Endothelial cell of umbilical vein (primary cell): ENCODE data around the gene CMTM7. TPM values are rescaled to one million over a fixed set of nuclear protein-coding genes. Genes with fewer than 3 reads are reported as not detected.

Source experiments
- BruUV-seq: library from RNA; stranded (reverse); fragments of 400-500 nt; replicated peaks from 2 replicates; lab custom pipeline; 2021; lab: Mats Ljungman, UMichigan
- CTCF ChIA-PET: fragments of 300-600, 350-600 bp; sonication (Branson Sonifier 250); formaldehyde crosslinking; loops from one replicate; lab custom pipeline; 2021; ENCODE audit warnings: antibody characterized with exemption, inconsistent platforms; lab: Charles Lee
- POLR2A ChIA-PET: fragments of 300-600, 350-600 bp; sonication (Branson Sonifier 250); formaldehyde crosslinking; loops from one replicate; lab custom pipeline; 2021; ENCODE audit warnings: antibody characterized with exemption, inconsistent platforms; lab: Charles Lee
- DNase-seq: peaks from one replicate; pipeline ENCODE4 v3.0.0-alpha.2; 2011; ENCODE audit warnings: low read depth, low spot score
- FAIRE-seq: peaks from 2 replicates; lab custom pipeline; 2011; peaks lifted over from hg19 to GRCh38; lab: Jason Lieb, UNC
- H2AFZ ChIP-seq: 2 replicates; pipeline ENCODE4 v1.6.0; 2012; ENCODE audit warnings: low read depth, low read length, control low read depth, inconsistent platforms
- H3K27ac ChIP-seq: 2 replicates; pipeline ENCODE4 v1.5.1; 2011; ENCODE audit warnings: low read depth, mild to moderate bottlenecking, control low read depth, low read length, moderate library complexity; ENCODE audit not compliant: insufficient read depth
- H3K27me3 ChIP-seq, 2 experiments: 2 replicates each; pipeline versions ENCODE4 v1.6.0 to v1.6.1; 2011; ENCODE audit warnings: low read length in 2 of 2, mixed read lengths in 1 of 2; ENCODE audit not compliant: control insufficient read depth in 2 of 2, insufficient read depth in 2 of 2
- H3K36me3 ChIP-seq, 2 experiments: 2 replicates in 1 of 2; 3 replicates in 1 of 2; pipeline ENCODE4 v1.5.1; 2011; ENCODE audit warnings: low read length in 2 of 2, mild to moderate bottlenecking in 1 of 2, moderate library complexity in 1 of 2; ENCODE audit not compliant: control insufficient read depth in 2 of 2, insufficient read depth in 2 of 2; ENCODE audit errors: extremely low read depth in 1 of 2
- H3K4me1 ChIP-seq: 3 replicates; pipeline ENCODE4 v1.5.1; 2011; ENCODE audit warnings: mild to moderate bottlenecking, low read length; ENCODE audit not compliant: control insufficient read depth, insufficient read depth; ENCODE audit errors: extremely low read depth
- H3K4me2 ChIP-seq: 2 replicates; pipeline ENCODE4 v1.6.1; 2011; ENCODE audit warnings: low read length, control low read depth, mixed read lengths; ENCODE audit not compliant: insufficient read depth
- H3K4me3 ChIP-seq, 3 experiments: fragments of 200-600 bp in 1 of 3; sonication (generic), shearing (Covaris generic) in 1 of 3; replicated peaks in 1 of 3; 2 replicates each; pipeline ENCODE4 v1.5.1; 2011 to 2016; ENCODE audit warnings: control low read depth in 3 of 3, low read length in 3 of 3, mild to moderate bottlenecking in 2 of 3, inconsistent platforms in 1 of 3, low read depth in 1 of 3, moderate library complexity in 1 of 3; ENCODE audit not compliant: insufficient read depth in 1 of 3
- H3K79me2 ChIP-seq: 2 replicates; pipeline ENCODE4 v1.6.0; 2012; ENCODE audit warnings: low read length, inconsistent platforms; ENCODE audit not compliant: control insufficient read depth, insufficient read depth
- H3K9ac ChIP-seq: replicated peaks from 2 replicates; pipeline ENCODE3; 2011; ENCODE audit warnings: low read length, control low read depth; ENCODE audit not compliant: insufficient read depth; ENCODE audit errors: extremely low read depth
- H3K9me1 ChIP-seq: replicated peaks from 3 replicates; pipeline ENCODE4 v1.6.0; 2011; ENCODE audit warnings: mild to moderate bottlenecking, low read length; ENCODE audit not compliant: control insufficient read depth, insufficient read depth; ENCODE audit errors: extremely low read depth
- H3K9me3 ChIP-seq: replicated peaks from 2 replicates; pipeline ENCODE4 v1.5.1; 2012; ENCODE audit warnings: low read length, inconsistent platforms; ENCODE audit not compliant: control insufficient read depth, insufficient read depth
- H4K20me1 ChIP-seq: replicated peaks from 2 replicates; pipeline ENCODE3; 2011; ENCODE audit warnings: mild to moderate bottlenecking, low read length; ENCODE audit not compliant: control insufficient read depth, insufficient read depth; ENCODE audit errors: extremely low read depth
- EZH2 ChIP-seq: IDR thresholded peaks from 2 replicates; pipeline ENCODE4 v1.6.1; 2012; ENCODE audit warnings: borderline replicate concordance, low read depth, mild to moderate bottlenecking, moderate library complexity, low read length, inconsistent platforms; ENCODE audit not compliant: severe bottlenecking
- FOS ChIP-seq: IDR thresholded peaks from 2 replicates; pipeline ENCODE4 v1.6.1; 2011; ENCODE audit warnings: mild to moderate bottlenecking, low read length, moderate library complexity, borderline replicate concordance; ENCODE audit not compliant: insufficient read depth
- GATA2 ChIP-seq: IDR thresholded peaks from 2 replicates; pipeline ENCODE4 v1.7.0; 2011; ENCODE audit warnings: low read depth, mild to moderate bottlenecking, moderate library complexity, mixed read lengths, low read length; ENCODE audit not compliant: insufficient read length, insufficient read depth
- JUN ChIP-seq: IDR thresholded peaks from 2 replicates; pipeline ENCODE4 v1.6.1; 2011; ENCODE audit warnings: borderline replicate concordance, low read depth; ENCODE audit not compliant: insufficient read length, insufficient read depth
- MAX ChIP-seq: IDR thresholded peaks from 2 replicates; pipeline ENCODE4 v1.6.1; 2011; ENCODE audit not compliant: insufficient read depth, insufficient read length
- MYC ChIP-seq: IDR thresholded peaks from one replicate; pipeline ENCODE4 v1.6.1; 2011; ENCODE audit warnings: mild to moderate bottlenecking, low read depth, low read length
- POLR2A ChIP-seq: IDR thresholded peaks from 2 replicates; pipeline ENCODE4 v1.6.1; 2012; ENCODE audit warnings: low read depth, mild to moderate bottlenecking, control low read depth, low read length
- POLR2AphosphoS5 ChIP-seq: IDR thresholded peaks from 2 replicates; pipeline ENCODE4 v1.6.1; 2012; ENCODE audit warnings: low read depth, mild to moderate bottlenecking, control low read depth, low read length, moderate library complexity; ENCODE audit not compliant: insufficient read depth
- dilution Hi-C: fragments of 300-500 bp; cut with MboI; formaldehyde crosslinking; loops from one replicate; pipeline ENCODE4 v1.15.0; 2019; ENCODE audit warnings: low sequenced_read_pairs; ENCODE audit not compliant: extremely low pct_ligation_motif_present
- intact Hi-C: fragments of 100-400 bp; cut with micrococcal nuclease; formaldehyde crosslinking; loops from one replicate; pipeline ENCODE4 v1.10.0; 2022
- polyA plus RNA-seq, 4 experiments: library from polyadenylated mRNA; depleted of rRNA in 3 of 4; stranded (reverse) in 3 of 4; unstranded in 1 of 4; fragments of >200 nt; gene quantifications; 2 replicates each; pipeline versions ENCODE4 v1.2.1 to v1.2.3, GENCODE V29; 2011 to 2012; ENCODE audit warnings: missing spikeins in 1 of 4
- total RNA-seq: library from RNA; stranded (reverse); gene quantifications from 2 replicates; pipeline ENCODE4 v1.2.3, GENCODE V29; 2021
- TF ChIP-seq, protein P1 (sequence below), 2 donors: IDR thresholded peaks; 1 replicate in 1 of 2; 2 replicates in 1 of 2; pipeline ENCODE4 v1.5.1; 2011; ENCODE audit warnings: low read length in 2 of 2, mild to moderate bottlenecking in 2 of 2, moderate library complexity in 2 of 2, control low read depth in 1 of 2, inconsistent platforms in 1 of 2, low read depth in 1 of 2; ENCODE audit not compliant: insufficient read depth in 1 of 2; ENCODE audit errors: extremely low read depth in 1 of 2

CMTM7 gene
- total and polyA plus RNA-seq, 2 donors (not counting 3 experiments of a cell fraction or from before 2014, with no cell fraction given): 44.7 to 88.5 TPM

DNA sequence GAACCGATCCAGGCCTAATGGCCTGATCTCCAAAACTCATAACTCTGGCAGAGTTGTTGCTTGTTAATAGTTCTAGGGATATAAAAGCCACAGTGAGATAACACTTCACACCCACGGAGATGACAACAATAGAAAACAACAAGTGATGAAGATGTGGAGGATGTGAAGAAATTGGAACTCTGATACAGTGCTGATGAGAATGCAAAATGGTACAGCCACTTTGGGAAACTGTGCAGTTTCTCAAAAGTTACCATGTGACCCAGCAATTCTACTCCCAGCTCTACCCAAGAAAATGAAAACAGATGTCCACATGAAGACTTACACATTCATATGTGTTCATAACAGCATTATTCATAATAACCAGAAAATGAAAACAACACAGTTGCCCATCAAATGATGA, 3.8 kb downstream of the CMTM7 start:
- DNase-seq (no peak), FAIRE-seq (no peak)
- H3K4me3 ChIP-seq: no peak overlapping the region
- no peak overlapping the region for H2AFZ ChIP-seq
- H3K9me3 ChIP-seq: no peaks in the 10 kb centered on the region
- ChIA-PET CTCF (interaction anchor here (0.7 to 5.6 kb wide), 6 partner anchors 19 to 220 kb away, joined by 3 to 42 read pairs (median 5); no protein-coding TSS in a partner anchor), POLR2A (no interaction called here)
- no peak overlapping the region for H3K4me2 ChIP-seq
- no peak overlapping the region for H3K27ac ChIP-seq
- H4K20me1 ChIP-seq: no peaks in the 10 kb centered on the region
- peaks cover 25% of the 10 kb centered on the region for H3K4me1 ChIP-seq
- no peak overlapping the region for H3K9ac ChIP-seq
- H3K27me3 ChIP-seq: no peaks in the 10 kb centered on the region
- dilution Hi-C loops (no loop called here), intact Hi-C loops (no loop called here)
- H3K9me1 ChIP-seq: no peaks in the 10 kb centered on the region
- H3K79me2 ChIP-seq: peaks cover 70% of the 10 kb centered on the region
- no peaks in the 10 kb centered on the region for H3K36me3 ChIP-seq
- TF ChIP-seq POLR2AphosphoS5: no peak
- TF ChIP-seq FOS: no peak
- no TSS peak for BruUV-seq

- Histone ChIP-seq H3K79me2 (peaks cover 70% of the 10 kb centered on the region), H3K27ac (no peak overlapping the region), H3K9ac (no peak overlapping the region), H2AFZ (no peak overlapping the region), H3K4me2 (no peak overlapping the region), H3K9me3 (no peaks in the 10 kb centered on the region), H3K4me3 (no peak overlapping the region), H3K27me3 (no peaks in the 10 kb centered on the region), H3K36me3 (no peaks in the 10 kb centered on the region), H3K4me1 (peaks cover 36% of the 10 kb centered on the region), H3K9me1 (no peaks in the 10 kb centered on the region), H4K20me1 (no peaks in the 10 kb centered on the region)
- ChIA-PET POLR2A (interaction anchor here (0.6 kb wide), 1 partner anchor 80 kb away, joined by 3 read pairs; no protein-coding TSS in a partner anchor), CTCF (interaction anchor here (0.7 to 5.6 kb wide), 7 partner anchors 16 to 220 kb away, joined by 3 to 42 read pairs (median 3); no protein-coding TSS in a partner anchor)
- DNase-seq: no peak
- intact Hi-C loops (no loop called here), dilution Hi-C loops (no loop called here)
- no TSS peak for BruUV-seq
- FAIRE-seq: no peak
- TF ChIP-seq MYC: no peak
- TF ChIP-seq FOS: no peak
- no peak for TF ChIP-seq POLR2AphosphoS5
- TF ChIP-seq JUN: no peak
- TF ChIP-seq, protein P1, sequence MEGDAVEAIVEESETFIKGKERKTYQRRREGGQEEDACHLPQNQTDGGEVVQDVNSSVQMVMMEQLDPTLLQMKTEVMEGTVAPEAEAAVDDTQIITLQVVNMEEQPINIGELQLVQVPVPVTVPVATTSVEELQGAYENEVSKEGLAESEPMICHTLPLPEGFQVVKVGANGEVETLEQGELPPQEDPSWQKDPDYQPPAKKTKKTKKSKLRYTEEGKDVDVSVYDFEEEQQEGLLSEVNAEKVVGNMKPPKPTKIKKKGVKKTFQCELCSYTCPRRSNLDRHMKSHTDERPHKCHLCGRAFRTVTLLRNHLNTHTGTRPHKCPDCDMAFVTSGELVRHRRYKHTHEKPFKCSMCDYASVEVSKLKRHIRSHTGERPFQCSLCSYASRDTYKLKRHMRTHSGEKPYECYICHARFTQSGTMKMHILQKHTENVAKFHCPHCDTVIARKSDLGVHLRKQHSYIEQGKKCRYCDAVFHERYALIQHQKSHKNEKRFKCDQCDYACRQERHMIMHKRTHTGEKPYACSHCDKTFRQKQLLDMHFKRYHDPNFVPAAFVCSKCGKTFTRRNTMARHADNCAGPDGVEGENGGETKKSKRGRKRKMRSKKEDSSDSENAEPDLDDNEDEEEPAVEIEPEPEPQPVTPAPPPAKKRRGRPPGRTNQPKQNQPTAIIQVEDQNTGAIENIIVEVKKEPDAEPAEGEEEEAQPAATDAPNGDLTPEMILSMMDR (IDR thresholded peaks at IDR 0.05; ENCODE audit: extremely low read depth in 1 of 2, insufficient read depth in 1 of 2, low read depth in 1 of 2, low read length in 2 of 2): no peak
- TF ChIP-seq POLR2A: no peak
- TF ChIP-seq EZH2: no peak
- TF ChIP-seq GATA2: no peak
- no peak for TF ChIP-seq MAX
Observed at GRCh38 chr3:32397941-32398340, 6.3 kb downstream of the CMTM7 start.
